Measurements from ENCODE around the gene CCSER1. TPM values are rescaled to one million over a fixed set of nuclear protein-coding genes. Genes with fewer than 3 reads are reported as not detected.

Gene CCSER1
- total and polyA plus RNA-seq, 2 of the 8 experiments (the other 6 are each of a cell fraction or from before 2014, with no cell fraction given), result 0.26 to 0.84 TPM

- POLR2A ChIA-PET (ENCODE audit: partially characterized antibody), result no interaction called here
- H2AK5ac ChIP-seq (ENCODE audit: low read depth, low read length), result no peak overlapping the region
- TF ChIP-seq CREB1 (IDR thresholded peaks at IDR 0.05), result no peak
Observed at GRCh38 chr4:90113881-90114457, 13.2 kb upstream of the CCSER1 start.

More at GRCh38 chr4:90113881-90114457, 13.2 kb upstream of the CCSER1 start:
- Histone ChIP-seq H3K4me3 (ENCODE audit: extremely low read depth in 1 of 4, insufficient read depth in 2 of 4, low read depth in 3 of 4, low read length in 4 of 4) (no peak overlapping the region), H3K4me2 (ENCODE audit: insufficient read depth in 1 of 2, low read depth in 2 of 2, low read length in 2 of 2) (no peak overlapping the region), H3K56ac (replicated peaks; ENCODE audit: insufficient read length, low read depth, low read length) (no peak overlapping the region), H3K14ac (ENCODE audit: insufficient read length) (no peak overlapping the region), H2BK20ac (ENCODE audit: low read length) (no peak overlapping the region), H4K20me1 (replicated peaks in 1 of 2; ENCODE audit: control insufficient read depth in 1 of 2, insufficient read depth in 2 of 2, low read length in 2 of 2) (no peaks in the 10 kb centered on the region), H3K79me1 (ENCODE audit: low read depth, low read length) (no peaks in the 10 kb centered on the region), H3K4me1 (replicated peaks in 1 of 4; ENCODE audit: control insufficient read depth in 3 of 4, insufficient read depth in 4 of 4, low read length in 3 of 4) (no peaks in the 10 kb centered on the region; a peak in 1 of 7 replicates), H3K23me2 (ENCODE audit: low read depth, low read length) (no peaks in the 10 kb centered on the region), H2BK15ac (ENCODE audit: low read length) (no peak overlapping the region), H3K4ac (replicated peaks; ENCODE audit: insufficient read length, low read depth, low read length) (no peak overlapping the region), H3K23ac (ENCODE audit: insufficient read length) (no peak overlapping the region), H4K91ac (replicated peaks; ENCODE audit: insufficient read length, low read length) (no peak overlapping the region), H4K5ac (ENCODE audit: insufficient read length, low read depth, low read length) (no peak overlapping the region), H3K18ac (ENCODE audit: extremely low read depth, low read length) (no peak overlapping the region), H3K36me3 (ENCODE audit: control insufficient read depth in 2 of 4, insufficient read depth in 4 of 4, low read length in 3 of 4) (no peaks in the 10 kb centered on the region), H2AFZ (ENCODE audit: low read length) (no peak overlapping the region), H2BK12ac (ENCODE audit: low read depth, low read length) (no peak overlapping the region), H3K9me3 (ENCODE audit: insufficient read depth in 2 of 2, low read depth in 1 of 2, low read length in 1 of 2) (no peaks in the 10 kb centered on the region), H4K8ac (ENCODE audit: extremely low read depth, insufficient read depth, low read length) (no peak overlapping the region), H3K27me3 (replicated peaks in 1 of 4; ENCODE audit: control insufficient read depth in 3 of 4, extremely low read depth in 1 of 4, insufficient read depth in 3 of 4, low read length in 3 of 4) (no peaks in the 10 kb centered on the region), H3K79me2 (ENCODE audit: control insufficient read depth in 1 of 2, insufficient read depth in 2 of 2, low read length in 2 of 2) (no peaks in the 10 kb centered on the region), H2BK5ac (ENCODE audit: low read depth, low read length) (no peak overlapping the region), H2BK120ac (replicated peaks; ENCODE audit: low read depth, low read length) (no peak overlapping the region), H3K9ac (replicated peaks in 1 of 4; ENCODE audit: extremely low read depth in 1 of 4, low read depth in 3 of 4, low read length in 3 of 4) (no peak overlapping the region), H3K27ac (ENCODE audit: low read depth, low read length) (no peak overlapping the region)
- DNase-seq (ENCODE audit: low read depth in 1 of 2, low spot score in 2 of 2) (no peak), FAIRE-seq (no peak)
- 54% methylated on average over 2 of the region's 2 CpGs; no CpG with 5 or more reads in 1 of the 2 experiments for WGBS, 2 experiments (ENCODE audit: extremely low coverage in 1 of 2, insufficient coverage in 1 of 2, insufficient read length in 1 of 2, insufficient replicate concordance in 2 of 2, low coverage in 1 of 2, low lambda C conversion rate in 2 of 2, missing lambda C conversion rate in 1 of 2)
- CTCF ChIA-PET (ENCODE audit: partially characterized antibody), result interaction anchor here (1.2 to 1.9 kb wide), 2 partner anchors 38 to 179 kb away, joined by 3 to 9 read pairs; no protein-coding TSS in a partner anchor
